Measurements from ENCODE around the gene ABCD1. TPM values are rescaled to one million over a fixed set of nuclear protein-coding genes. Genes with fewer than 3 reads are reported as not detected.

The ABCD1 gene
- total and polyA plus RNA-seq, 12 donors, result 9.3 to 24.2 (median 14.4) TPM

- TF ChIP-seq, protein P1, sequence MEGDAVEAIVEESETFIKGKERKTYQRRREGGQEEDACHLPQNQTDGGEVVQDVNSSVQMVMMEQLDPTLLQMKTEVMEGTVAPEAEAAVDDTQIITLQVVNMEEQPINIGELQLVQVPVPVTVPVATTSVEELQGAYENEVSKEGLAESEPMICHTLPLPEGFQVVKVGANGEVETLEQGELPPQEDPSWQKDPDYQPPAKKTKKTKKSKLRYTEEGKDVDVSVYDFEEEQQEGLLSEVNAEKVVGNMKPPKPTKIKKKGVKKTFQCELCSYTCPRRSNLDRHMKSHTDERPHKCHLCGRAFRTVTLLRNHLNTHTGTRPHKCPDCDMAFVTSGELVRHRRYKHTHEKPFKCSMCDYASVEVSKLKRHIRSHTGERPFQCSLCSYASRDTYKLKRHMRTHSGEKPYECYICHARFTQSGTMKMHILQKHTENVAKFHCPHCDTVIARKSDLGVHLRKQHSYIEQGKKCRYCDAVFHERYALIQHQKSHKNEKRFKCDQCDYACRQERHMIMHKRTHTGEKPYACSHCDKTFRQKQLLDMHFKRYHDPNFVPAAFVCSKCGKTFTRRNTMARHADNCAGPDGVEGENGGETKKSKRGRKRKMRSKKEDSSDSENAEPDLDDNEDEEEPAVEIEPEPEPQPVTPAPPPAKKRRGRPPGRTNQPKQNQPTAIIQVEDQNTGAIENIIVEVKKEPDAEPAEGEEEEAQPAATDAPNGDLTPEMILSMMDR (IDR thresholded peaks at IDR 0.05), result no peak
- Histone ChIP-seq H3K4me1 (peaks cover 0 to 13% (median 9%) of the 10 kb centered on the region in 9 donors), H3K27me3 (peaks cover 0 to 5% (median 0%) of the 10 kb centered on the region in 7 donors), H3K9me3 (no peaks in the 10 kb centered on the region), H3K4me3 (no peak overlapping the region), H3K36me3 (no peaks in the 10 kb centered on the region), H3K27ac (no peak overlapping the region)
- intact Hi-C loops (cut with DNase I), result loop anchor here in 2 of 10 donors (5.0 to 10.0 kb wide), 2 partner anchors 182 to 185 kb away; no protein-coding TSS in a partner anchor
- WGBS, 2 donors, result 86 to 91% methylated on average over 20 to 23 of the region's 25 CpGs
- no peak for ATAC-seq
- DNase-seq, result peak in 1 of 2 donors; percentile 1
Observed at GRCh38 chrX:153769865-153770600, 45.4 kb downstream of the ABCD1 start.

DNA sequence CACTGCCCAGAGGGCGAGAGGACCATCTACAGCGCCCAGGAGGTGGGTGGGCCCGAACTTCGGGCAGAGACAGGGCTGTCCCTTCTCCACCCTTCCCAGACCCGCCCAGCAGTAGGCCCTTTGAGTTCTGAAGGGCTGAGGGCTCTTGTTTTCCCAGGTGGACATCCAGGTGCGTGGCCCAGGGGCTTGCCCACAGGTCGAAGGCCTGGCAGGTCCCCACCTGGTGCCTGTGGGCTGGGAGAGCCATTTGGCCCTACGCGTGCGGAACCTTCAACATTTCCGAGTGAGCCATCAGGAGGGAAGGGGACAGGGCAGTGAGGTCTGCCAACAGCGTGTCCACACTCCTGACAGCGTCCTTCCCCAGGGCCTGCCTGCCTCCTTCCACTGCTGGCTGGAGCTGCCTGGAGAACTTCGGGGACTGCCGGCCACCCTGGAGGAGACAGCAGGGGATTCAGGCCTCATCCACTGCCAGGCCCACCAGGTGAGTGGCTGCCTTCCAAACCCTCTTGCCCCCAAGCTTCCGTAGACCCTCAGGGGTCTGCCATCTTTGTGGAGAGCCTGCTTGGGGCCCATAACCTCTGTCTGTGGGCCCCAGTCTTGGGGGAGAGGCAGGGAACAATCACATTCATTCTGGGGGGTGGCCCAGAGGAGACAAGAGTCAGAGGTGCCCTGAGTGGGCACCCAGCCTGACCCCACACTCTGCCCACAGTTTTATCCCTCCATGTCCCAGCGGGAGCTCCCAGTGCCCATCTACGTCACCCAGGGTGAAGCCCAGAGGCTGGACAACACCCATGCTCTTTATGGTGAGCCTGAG is 46.2 kb downstream of the ABCD1 start:
- TF ChIP-seq, protein P1 (IDR thresholded peaks at IDR 0.05), result no peak
- no peak overlapping the region for H3K27ac ChIP-seq
- DNase-seq (no peak), ATAC-seq (no peak)
- WGBS, 2 donors, result 93% methylated on average over 17 to 18 of the region's 18 CpGs
- H3K9me3 ChIP-seq, result no peaks in the 10 kb centered on the region
- intact Hi-C loops (cut with DNase I), result no loop called here
- no peak overlapping the region for H3K4me3 ChIP-seq
- H3K36me3 ChIP-seq, result no peaks in the 10 kb centered on the region
- H3K27me3 ChIP-seq, result peaks cover 0 to 3% (median 0%) of the 10 kb centered on the region in 7 donors
- H3K4me1 ChIP-seq, result peaks cover 0 to 5% (median 3%) of the 10 kb centered on the region in 9 donors

DNA sequence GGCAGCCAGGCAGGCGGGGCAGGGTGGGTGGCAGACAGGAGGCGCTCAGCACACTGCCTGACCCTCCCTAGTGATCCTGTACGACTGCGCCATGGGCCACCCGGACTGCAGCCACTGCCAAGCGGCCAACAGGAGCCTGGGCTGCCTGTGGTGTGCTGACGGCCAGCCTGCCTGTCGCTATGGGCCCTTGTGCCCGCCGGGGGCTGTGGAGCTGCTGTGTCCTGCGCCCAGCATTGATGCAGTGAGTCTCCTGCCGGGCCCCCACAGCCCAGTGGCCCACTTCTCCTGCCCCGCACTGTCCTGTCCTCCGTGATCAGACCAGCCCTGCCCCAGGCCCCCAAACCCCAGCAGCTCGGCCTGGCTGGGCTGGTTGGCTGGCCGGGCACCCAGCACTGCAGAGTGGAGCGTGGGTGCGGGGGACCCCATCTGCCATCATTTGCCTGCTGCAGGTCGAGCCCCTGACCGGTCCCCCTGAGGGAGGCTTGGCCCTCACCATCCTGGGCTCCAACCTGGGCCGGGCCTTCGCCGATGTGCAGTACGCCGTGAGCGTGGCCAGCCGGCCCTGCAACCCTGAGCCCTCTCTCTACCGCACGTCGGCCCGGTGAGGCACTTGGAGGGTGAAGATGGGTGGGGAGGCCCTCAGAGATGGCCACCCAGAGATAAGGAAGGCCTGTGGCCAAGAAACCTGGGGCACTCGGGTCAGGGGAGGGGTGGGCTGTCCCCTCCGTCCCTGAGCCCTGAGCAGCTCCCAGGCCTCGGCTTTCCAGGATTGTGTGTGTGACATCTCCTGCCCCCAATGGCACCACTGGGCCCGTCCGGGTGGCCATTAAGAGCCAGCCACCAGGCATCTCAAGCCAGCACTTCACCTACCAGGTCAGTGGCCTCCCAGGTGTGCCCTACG is 47.0 kb downstream of the ABCD1 start:
- no peaks in the 10 kb centered on the region for H3K27me3 ChIP-seq
- ATAC-seq (no peak), DNase-seq (no peak)
- no peak overlapping the region for H3K4me3 ChIP-seq
- TF ChIP-seq, protein P1 (IDR thresholded peaks at IDR 0.05), result no peak
- intact Hi-C loops (cut with DNase I), result no loop called here
- H3K36me3 ChIP-seq, result no peaks in the 10 kb centered on the region
- H3K4me1 ChIP-seq, result no peaks in the 10 kb centered on the region
- no peak overlapping the region for H3K27ac ChIP-seq
- WGBS, 2 donors, result 90 to 93% methylated on average over 31 to 37 of the region's 37 CpGs
- no peaks in the 10 kb centered on the region for H3K9me3 ChIP-seq

All from heart right ventricle (tissue), 16 donors.